MCF 10A (cell line): ENCODE measurements around the gene PCYT2. TPM values are rescaled to one million over a fixed set of nuclear protein-coding genes. Genes with fewer than 3 reads are reported as not detected.

Source experiments
- BruUV-seq: library from RNA; stranded (reverse); fragments of 400-500 nt; replicated peaks from 2 replicates; lab custom pipeline; 2021; lab: Mats Ljungman, UMichigan
- CTCF ChIA-PET: fragments of 300-600 bp; sonication (Branson Sonifier 250); formaldehyde crosslinking; extraction: SDS; loops from one replicate; lab custom pipeline; 2021; ENCODE audit warnings: antibody characterized with exemption, inconsistent platforms; lab: Yijun Ruan, JAX
- POLR2A ChIA-PET: fragments of 300-600, 350-650 bp; sonication (Branson Sonifier 250); formaldehyde crosslinking; extraction: SDS; loops from one replicate; lab custom pipeline; 2020; ENCODE audit warnings: antibody characterized with exemption, inconsistent platforms; lab: Yijun Ruan, JAX
- DNase-seq: peaks from one replicate; pipeline ENCODE4 v3.0.0-alpha.2; 2018; ENCODE audit not compliant: unreplicated experiment
- H3K27ac Mint-ChIP-seq: one replicate; pipeline ENCODE4 v1.8.0; 2022; ENCODE audit warnings: mild to moderate bottlenecking, low read depth, mixed read lengths; ENCODE audit not compliant: unreplicated experiment
- H3K27me3 Mint-ChIP-seq: one replicate; pipeline ENCODE4 v1.8.0; 2022; ENCODE audit warnings: mixed read lengths; ENCODE audit not compliant: insufficient read depth, unreplicated experiment
- H3K36me3 Mint-ChIP-seq: one replicate; pipeline ENCODE4 v1.8.0; 2022; ENCODE audit warnings: mild to moderate bottlenecking, moderate library complexity, mixed read lengths; ENCODE audit not compliant: insufficient read depth, unreplicated experiment
- H3K4me1 Mint-ChIP-seq: one replicate; pipeline ENCODE4 v1.8.0; 2022; ENCODE audit warnings: mixed read lengths; ENCODE audit not compliant: insufficient read depth, unreplicated experiment
- H3K4me3 Mint-ChIP-seq: one replicate; pipeline ENCODE4 v1.8.0; 2022; ENCODE audit warnings: mild to moderate bottlenecking, moderate library complexity, mixed read lengths; ENCODE audit not compliant: unreplicated experiment
- H3K9me3 Mint-ChIP-seq: one replicate; pipeline ENCODE4 v1.8.0; 2022; ENCODE audit warnings: mixed read lengths; ENCODE audit not compliant: unreplicated experiment
- CTCF ChIP-seq: fragments of 200-600 bp; IDR thresholded peaks from one replicate; pipeline ENCODE4 v1.8.0; 2022; ENCODE audit warnings: antibody characterized with exemption, mild to moderate bottlenecking; ENCODE audit not compliant: unreplicated experiment
- intact Hi-C: fragments of 100-400 bp; cut with micrococcal nuclease; formaldehyde crosslinking; loops from 2 replicates; pipeline ENCODE4 v1.14.1; 2022
- total RNA-seq: library from RNA; stranded (reverse); gene quantifications from 2 replicates; pipeline ENCODE4 v1.2.3, GENCODE V29; 2022

PCYT2 gene
- total RNA-seq, 1 experiment from 2014 or later: 26.8 TPM

GRCh38 chr17:81952792-81953228, 41.6 kb upstream of the PCYT2 start:
- Mint-ChIP-seq H3K9me3 (no peaks in the 10 kb centered on the region), H3K36me3 (no peaks in the 10 kb centered on the region), H3K27me3 (no peaks in the 10 kb centered on the region), H3K4me3 (no peak overlapping the region), H3K4me1 (no peaks in the 10 kb centered on the region), H3K27ac (no peak overlapping the region)
- no TSS peak for BruUV-seq
- POLR2A ChIA-PET: no interaction called here
- intact Hi-C loops: no loop called here
- CTCF ChIA-PET: interaction anchor here (0.7 to 1.2 kb wide), 2 partner anchors 25 to 53 kb away, joined by 3 to 5 read pairs; partner anchors contain the start of gene MAFG
- DNase-seq: no peak
- no peak for TF ChIP-seq CTCF

- CTCF ChIA-PET: interaction anchor here (0.7 kb wide), 1 partner anchor 54 kb away, joined by 3 read pairs; no protein-coding TSS in a partner anchor
- no peaks in the 10 kb centered on the region for H3K4me1 Mint-ChIP-seq
- H3K27me3 Mint-ChIP-seq: no peaks in the 10 kb centered on the region
- BruUV-seq: no TSS peak
- H3K36me3 Mint-ChIP-seq: no peaks in the 10 kb centered on the region
- no peaks in the 10 kb centered on the region for H3K9me3 Mint-ChIP-seq
- TF ChIP-seq CTCF: no peak
- H3K4me3 Mint-ChIP-seq: no peak overlapping the region
- intact Hi-C loops: no loop called here
- DNase-seq: no peak
- H3K27ac Mint-ChIP-seq: no peak overlapping the region
- POLR2A ChIA-PET: interaction anchor here (1.5 kb wide), 1 partner anchor 70 kb away, joined by 5 read pairs; the partner anchor contains the start of gene CENPX
Measured at GRCh38 chr17:81951785-81952684, 40.8 kb upstream of the PCYT2 start.

GRCh38 chr17:81950501-81950900, 39.3 kb upstream of the PCYT2 start:
- H3K27ac Mint-ChIP-seq: no peak overlapping the region
- H3K4me1 Mint-ChIP-seq: no peaks in the 10 kb centered on the region
- CTCF ChIA-PET: interaction anchor here (1.0 to 2.4 kb wide), 2 partner anchors 9 to 70 kb away, joined by 8 to 17 read pairs; no protein-coding TSS in a partner anchor
- H3K9me3 Mint-ChIP-seq: no peaks in the 10 kb centered on the region
- no peaks in the 10 kb centered on the region for H3K36me3 Mint-ChIP-seq
- no peak overlapping the region for H3K4me3 Mint-ChIP-seq
- BruUV-seq: no TSS peak
- no peak for TF ChIP-seq CTCF
- DNase-seq: no peak
- H3K27me3 Mint-ChIP-seq: no peaks in the 10 kb centered on the region
- intact Hi-C loops: no loop called here
- POLR2A ChIA-PET: interaction anchor here (0.8 to 1.5 kb wide), 2 partner anchors 41 to 72 kb away, joined by 3 to 5 read pairs; partner anchors contain the start of gene CENPX
